ENCODE results near the gene C10orf90.

C10orf90 gene

GRCh38 chr10:126397156-126397555 lies 273.3 kb downstream of the C10orf90 start:
- no peaks in the 10 kb centered on the region for H4K20me1 ChIP-seq
- no peaks in the 10 kb centered on the region for H3K27me3 ChIP-seq
- H3K4me1 ChIP-seq = no peaks in the 10 kb centered on the region
- no peak overlapping the region for H3K9ac ChIP-seq
- H3K36me3 ChIP-seq = no peaks in the 10 kb centered on the region
- no peaks in the 10 kb centered on the region for H3K9me3 ChIP-seq
- H3K27ac ChIP-seq = no peak overlapping the region
- TF ChIP-seq Cebpa-rat (IDR thresholded peaks at IDR 0.05) = no peak
- H3K4me3 ChIP-seq = no peak overlapping the region
- H3K4me2 ChIP-seq = no peak overlapping the region

- no peaks in the 10 kb centered on the region for H4K20me1 ChIP-seq
- 0 out of 2 replicates have a peak, but pooled peaks cover 10% of the 10 kb centered on the region for H3K27me3 ChIP-seq
Observed at GRCh38 chr10:126394948-126395347, 275.5 kb downstream of the C10orf90 start.

GRCh38 chr10:126393076-126393475 lies 277.4 kb downstream of the C10orf90 start:
- no peak overlapping the region for H3K27ac ChIP-seq
- peaks cover 17% of the 10 kb centered on the region for H3K9me3 ChIP-seq
- no peak for TF ChIP-seq Cebpa-rat (IDR thresholded peaks at IDR 0.05)
- H3K27me3 ChIP-seq = 0 out of 2 replicates have a peak, but pooled peaks cover 10% of the 10 kb centered on the region
- no peak overlapping the region for H3K4me3 ChIP-seq
- no peak overlapping the region for H3K4me2 ChIP-seq
- no peaks in the 10 kb centered on the region for H4K20me1 ChIP-seq
- H3K9ac ChIP-seq = no peak overlapping the region
- H3K36me3 ChIP-seq = no peaks in the 10 kb centered on the region
- H3K4me1 ChIP-seq = no peaks in the 10 kb centered on the region

More at GRCh38 chr10:126394948-126395347, 275.5 kb downstream of the C10orf90 start:
- Histone ChIP-seq H3K36me3 (no peaks in the 10 kb centered on the region), H3K9me3 (no peaks in the 10 kb centered on the region), H3K4me1 (no peaks in the 10 kb centered on the region), H3K4me3 (no peak overlapping the region), H3K9ac (no peak overlapping the region), H3K27ac (no peak overlapping the region), H3K4me2 (no peak overlapping the region)
- no peak for TF ChIP-seq Cebpa-rat (IDR thresholded peaks at IDR 0.05)

- no peak overlapping the region for H3K4me3 ChIP-seq
- peaks cover 23% of the 10 kb centered on the region for H3K9me3 ChIP-seq
- H3K4me2 ChIP-seq = no peak overlapping the region
- H3K4me1 ChIP-seq = no peaks in the 10 kb centered on the region
- no peak for TF ChIP-seq Cebpa-rat (IDR thresholded peaks at IDR 0.05)
- H4K20me1 ChIP-seq = no peaks in the 10 kb centered on the region
- H3K9ac ChIP-seq = no peak overlapping the region
- 0 out of 2 replicates have a peak, but pooled peaks cover 10% of the 10 kb centered on the region for H3K27me3 ChIP-seq
- H3K27ac ChIP-seq = no peak overlapping the region
- H3K36me3 ChIP-seq = no peaks in the 10 kb centered on the region
Observed at GRCh38 chr10:126392469-126392868, 278.0 kb downstream of the C10orf90 start.

GRCh38 chr10:126392068-126392467 lies 278.4 kb downstream of the C10orf90 start:
- Histone ChIP-seq H3K4me1 (no peaks in the 10 kb centered on the region), H3K9ac (no peak overlapping the region), H3K27me3 (0 out of 2 replicates have a peak, but pooled peaks cover 10% of the 10 kb centered on the region), H3K27ac (no peak overlapping the region), H3K36me3 (no peaks in the 10 kb centered on the region), H3K9me3 (peaks cover 27% of the 10 kb centered on the region), H3K4me3 (no peak overlapping the region), H3K4me2 (no peak overlapping the region), H4K20me1 (no peaks in the 10 kb centered on the region)
- TF ChIP-seq Cebpa-rat (IDR thresholded peaks at IDR 0.05) = no peak

- Histone ChIP-seq H3K9ac (no peak overlapping the region), H3K27me3 (0 out of 2 replicates have a peak, but pooled peaks cover 10% of the 10 kb centered on the region), H3K4me1 (no peaks in the 10 kb centered on the region), H3K27ac (no peak overlapping the region), H3K4me3 (no peak overlapping the region), H3K9me3 (peaks cover 31% of the 10 kb centered on the region), H3K36me3 (no peaks in the 10 kb centered on the region), H4K20me1 (no peaks in the 10 kb centered on the region), H3K4me2 (no peak overlapping the region)
- no peak for TF ChIP-seq Cebpa-rat (IDR thresholded peaks at IDR 0.05)
Observed at GRCh38 chr10:126391192-126391885, 279.2 kb downstream of the C10orf90 start.

GRCh38 chr10:126390324-126390723 lies 280.2 kb downstream of the C10orf90 start:
- no peak overlapping the region for H3K4me2 ChIP-seq
- H3K27ac ChIP-seq = no peak overlapping the region
- no peak for TF ChIP-seq Cebpa-rat (IDR thresholded peaks at IDR 0.05)
- peaks cover 31% of the 10 kb centered on the region for H3K9me3 ChIP-seq
- no peak overlapping the region for H3K9ac ChIP-seq
- no peaks in the 10 kb centered on the region for H3K36me3 ChIP-seq
- 0 out of 2 replicates have a peak, but pooled peaks cover 10% of the 10 kb centered on the region for H3K27me3 ChIP-seq
- no peaks in the 10 kb centered on the region for H4K20me1 ChIP-seq
- H3K4me3 ChIP-seq = no peak overlapping the region
- no peaks in the 10 kb centered on the region for H3K4me1 ChIP-seq

- Histone ChIP-seq H3K9ac (no peak within 1 kb of the TSS), H3K4me1 (no peaks in the 10 kb centered on the region), H3K27ac (no peak within 1 kb of the TSS), H3K4me2 (no peak within 1 kb of the TSS), H3K36me3 (no peaks in the 10 kb centered on the region), H3K9me3 (peaks cover 44% of the 10 kb centered on the region), H3K4me3 (no peak within 1 kb of the TSS), H3K27me3 (0 out of 2 replicates have a peak, but pooled peaks cover 10% of the 10 kb centered on the region), H4K20me1 (no peaks in the 10 kb centered on the region)
- no peak for TF ChIP-seq Cebpa-rat (IDR thresholded peaks at IDR 0.05)
Observed at GRCh38 chr10:126387931-126388911, 282.3 kb downstream of the C10orf90 start, which contains the start of gene ADAM12. TSS of gene ADAM12 (minus strand) at chr10:126388477. CDS start at chr10:126388145, 332 bp downstream.

- Histone ChIP-seq H3K4me3 (no peak overlapping the region), H3K9ac (no peak overlapping the region), H3K9me3 (peaks cover 49% of the 10 kb centered on the region), H3K36me3 (no peaks in the 10 kb centered on the region), H3K4me2 (no peak overlapping the region), H4K20me1 (no peaks in the 10 kb centered on the region), H3K27ac (no peak overlapping the region), H3K4me1 (no peaks in the 10 kb centered on the region), H3K27me3 (0 out of 2 replicates have a peak, but pooled peaks cover 10% of the 10 kb centered on the region)
- TF ChIP-seq Cebpa-rat (IDR thresholded peaks at IDR 0.05) = no peak
Observed at GRCh38 chr10:126387041-126387921, 283.2 kb downstream of the C10orf90 start.

All from BLaER1 (cell line).